Caki2 (cell line): ENCODE results near the gene LPA. TPM values are rescaled to one million over a fixed set of nuclear protein-coding genes. Genes with fewer than 3 reads are reported as not detected.
"Not testable (repeated sequence)": the region's sequence is repeated elsewhere in the genome, so short reads cannot be mapped to it uniquely, and the experiment has no call there.

Source experiments
- DNase-seq: peaks from one replicate; pipeline ENCODE4 v3.0.0-alpha.2; 2015; ENCODE audit warnings: low read depth
- in situ Hi-C: cut with HindIII; loops from 2 replicates; pipeline ENCODE4 v1.10.0; 2016; ENCODE audit warnings: low sequenced_read_pairs, low pct_unique_long_range_greater_than_20kb, mixed read lengths
- total RNA-seq: library from RNA; depleted of rRNA; stranded (reverse); fragments of >200 nt; shearing (Covaris generic); gene quantifications from 2 replicates; pipeline ENCODE4 v1.2.3, GENCODE V29; 2014; ENCODE audit warnings: low replicate concordance

The LPA gene
- total RNA-seq, 1 experiment from 2014 or later = not detected

GRCh38 chr6:160667639-160668481 is 3.8 kb upstream of the LPA start:
- peak; percentile 19 for DNase-seq
- in situ Hi-C loops = no loop called here

GRCh38 chr6:160662842-160663241 is 1.2 kb downstream of the LPA start:
- in situ Hi-C loops = no loop called here
- DNase-seq = no peak

GRCh38 chr6:160662429-160662828 is 1.6 kb downstream of the LPA start:
- DNase-seq = no peak
- in situ Hi-C loops = no loop called here

- DNase-seq = no peak
- in situ Hi-C loops = no loop called here
These were observed 2.9 kb downstream of the LPA start for GRCh38 chr6:160661216-160661615.

- in situ Hi-C loops = no loop called here
- DNase-seq = no peak
These were observed 4.5 kb downstream of the LPA start for GRCh38 chr6:160659562-160659961.

- in situ Hi-C loops = no loop called here
- no peak for DNase-seq
These were observed 29.4 kb downstream of the LPA start for GRCh38 chr6:160634706-160635105.

- DNase-seq = no peak
- in situ Hi-C loops = no loop called here
These were observed 67.9 kb downstream of the LPA start for GRCh38 chr6:160595838-160596832.

- DNase-seq, in situ Hi-C loops: not testable (repeated sequence)
These were observed 68.8 kb downstream of the LPA start for GRCh38 chr6:160595297-160595696.

GRCh38 chr6:160586374-160586773 is 77.7 kb downstream of the LPA start:
- in situ Hi-C loops = no loop called here

GRCh38 chr6:160583794-160584193 is 80.3 kb downstream of the LPA start:
- in situ Hi-C loops = no loop called here
- DNase-seq = no peak

More at GRCh38 chr6:160586374-160586773, 77.7 kb downstream of the LPA start:
- DNase-seq = no peak

GRCh38 chr6:160581406-160581805 is 82.7 kb downstream of the LPA start:
- in situ Hi-C loops = no loop called here
- no peak for DNase-seq

- DNase-seq, in situ Hi-C loops: not testable (repeated sequence)
These were observed 85.6 kb downstream of the LPA start for GRCh38 chr6:160578515-160578914.

GRCh38 chr6:160573943-160574342 is 90.1 kb downstream of the LPA start:
- in situ Hi-C loops = no loop called here
- no peak for DNase-seq

- in situ Hi-C loops, DNase-seq: not testable (repeated sequence)
These were observed 92.9 kb downstream of the LPA start for GRCh38 chr6:160571201-160571600.

- no peak for DNase-seq
- in situ Hi-C loops = no loop called here
These were observed 119.3 kb downstream of the LPA start for GRCh38 chr6:160544802-160545201.

- in situ Hi-C loops = no loop called here
- DNase-seq = no peak
These were observed 128.8 kb downstream of the LPA start for GRCh38 chr6:160535270-160535669.

- in situ Hi-C loops = no loop called here
- peak; percentile 44 for DNase-seq
These were observed 129.9 kb downstream of the LPA start for GRCh38 chr6:160534050-160534696.

- in situ Hi-C loops = no loop called here
- DNase-seq = no peak
These were observed 131.8 kb downstream of the LPA start for GRCh38 chr6:160532315-160532714.
